Chondrocyte (in vitro differentiated cells): ENCODE measurements around the gene PNMA5. TPM values are rescaled to one million over a fixed set of nuclear protein-coding genes. Genes with fewer than 3 reads are reported as not detected.
"Not testable (repeated sequence)": the region's sequence is repeated elsewhere in the genome, so short reads cannot be mapped to it uniquely, and the experiment has no call there.

Experiments
- DNase-seq: peaks from one replicate; pipeline ENCODE4 v3.0.0; 2021; ENCODE audit warnings: mixed read lengths, low spot score
- H3K27ac Mint-ChIP-seq: one replicate; pipeline ENCODE4 v1.8.0; 2021; ENCODE audit warnings: mild to moderate bottlenecking, moderate library complexity, mixed read lengths; ENCODE audit not compliant: unreplicated experiment
- H3K27me3 Mint-ChIP-seq: 2 replicates; pipeline ENCODE4 v1.8.0; 2021; ENCODE audit warnings: low read depth, mixed read lengths
- H3K36me3 Mint-ChIP-seq: 2 replicates; pipeline ENCODE4 v1.8.0; 2021; ENCODE audit warnings: low read depth, mixed read lengths
- H3K4me1 Mint-ChIP-seq: 2 replicates; pipeline ENCODE4 v1.8.0; 2021; ENCODE audit warnings: low read depth, mild to moderate bottlenecking, mixed read lengths
- H3K4me3 Mint-ChIP-seq: one replicate; pipeline ENCODE4 v1.8.0; 2021; ENCODE audit warnings: mild to moderate bottlenecking, moderate library complexity, mixed read lengths; ENCODE audit not compliant: unreplicated experiment
- H3K9me3 Mint-ChIP-seq: 2 replicates; pipeline ENCODE4 v1.8.0; 2021; ENCODE audit warnings: low read depth, mixed read lengths
- total RNA-seq: library from RNA; stranded (reverse); gene quantifications from 3 replicates; pipeline ENCODE4 v1.2.1, GENCODE V29; 2021
- TF ChIP-seq, protein P1 (sequence below): fragments of 200-600 bp; sonication (generic); IDR thresholded peaks from 2 replicates; pipeline ENCODE4 v1.5.0; 2021; ENCODE audit warnings: antibody characterized with exemption, mild to moderate bottlenecking, moderate library complexity

PNMA5 gene
- total RNA-seq, 1 donor from 2014 or later = not detected

DNA sequence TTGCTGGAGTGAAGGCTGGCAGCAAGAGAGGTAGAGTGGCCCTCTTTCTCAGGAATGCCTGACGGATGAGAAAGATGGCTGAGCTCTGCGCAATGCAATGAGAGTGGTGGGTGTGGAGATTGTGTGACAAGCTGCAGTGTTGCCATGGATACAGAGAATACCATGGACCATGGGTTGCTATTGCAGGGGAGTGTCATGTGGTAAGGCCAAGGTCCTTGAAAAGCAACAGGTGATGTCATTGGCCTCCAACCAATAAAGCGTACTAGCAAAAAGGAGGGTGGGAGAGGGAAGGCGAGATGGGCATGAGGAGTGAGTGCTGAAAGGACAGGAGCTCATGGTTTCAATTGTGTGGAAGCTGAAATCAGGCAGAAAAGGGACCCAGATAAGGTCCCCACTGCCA lies 1.8 kb downstream of the PNMA5 start:
- H3K9me3 Mint-ChIP-seq = peaks cover 3% of the 10 kb centered on the region
- no peaks in the 10 kb centered on the region for H3K36me3 Mint-ChIP-seq
- TF ChIP-seq, protein P1, sequence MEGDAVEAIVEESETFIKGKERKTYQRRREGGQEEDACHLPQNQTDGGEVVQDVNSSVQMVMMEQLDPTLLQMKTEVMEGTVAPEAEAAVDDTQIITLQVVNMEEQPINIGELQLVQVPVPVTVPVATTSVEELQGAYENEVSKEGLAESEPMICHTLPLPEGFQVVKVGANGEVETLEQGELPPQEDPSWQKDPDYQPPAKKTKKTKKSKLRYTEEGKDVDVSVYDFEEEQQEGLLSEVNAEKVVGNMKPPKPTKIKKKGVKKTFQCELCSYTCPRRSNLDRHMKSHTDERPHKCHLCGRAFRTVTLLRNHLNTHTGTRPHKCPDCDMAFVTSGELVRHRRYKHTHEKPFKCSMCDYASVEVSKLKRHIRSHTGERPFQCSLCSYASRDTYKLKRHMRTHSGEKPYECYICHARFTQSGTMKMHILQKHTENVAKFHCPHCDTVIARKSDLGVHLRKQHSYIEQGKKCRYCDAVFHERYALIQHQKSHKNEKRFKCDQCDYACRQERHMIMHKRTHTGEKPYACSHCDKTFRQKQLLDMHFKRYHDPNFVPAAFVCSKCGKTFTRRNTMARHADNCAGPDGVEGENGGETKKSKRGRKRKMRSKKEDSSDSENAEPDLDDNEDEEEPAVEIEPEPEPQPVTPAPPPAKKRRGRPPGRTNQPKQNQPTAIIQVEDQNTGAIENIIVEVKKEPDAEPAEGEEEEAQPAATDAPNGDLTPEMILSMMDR = no peak
- DNase-seq = no peak
- no peaks in the 10 kb centered on the region for H3K27me3 Mint-ChIP-seq
- no peaks in the 10 kb centered on the region for H3K4me1 Mint-ChIP-seq
- no peak overlapping the region for H3K27ac Mint-ChIP-seq
- no peak overlapping the region for H3K4me3 Mint-ChIP-seq

DNA sequence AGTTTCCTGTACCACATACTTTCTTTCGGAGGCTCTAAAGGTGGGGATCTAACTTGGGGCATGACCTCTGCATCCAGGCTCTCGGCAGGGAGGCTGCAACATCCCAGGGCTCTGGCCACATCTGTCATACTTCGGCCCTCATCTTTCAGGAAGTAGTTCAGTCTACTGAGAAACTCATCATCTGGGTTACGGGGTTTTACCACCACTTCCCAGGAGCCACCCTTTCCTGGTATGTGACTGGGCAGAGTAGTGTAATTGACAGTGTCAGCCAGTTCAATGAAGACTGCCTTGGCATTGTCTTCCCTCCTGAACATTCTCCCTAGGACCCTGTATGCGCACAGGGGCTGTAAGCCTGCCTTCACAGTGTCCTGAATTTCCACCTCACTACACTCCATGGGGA lies 2.8 kb downstream of the PNMA5 start:
- no peaks in the 10 kb centered on the region for H3K27me3 Mint-ChIP-seq
- H3K27ac Mint-ChIP-seq = no peak overlapping the region
- DNase-seq = no peak
- no peaks in the 10 kb centered on the region for H3K36me3 Mint-ChIP-seq
- H3K9me3 Mint-ChIP-seq = peaks cover 3% of the 10 kb centered on the region
- no peak overlapping the region for H3K4me3 Mint-ChIP-seq
- TF ChIP-seq, protein P1 = no peak
- H3K4me1 Mint-ChIP-seq = no peaks in the 10 kb centered on the region

DNA sequence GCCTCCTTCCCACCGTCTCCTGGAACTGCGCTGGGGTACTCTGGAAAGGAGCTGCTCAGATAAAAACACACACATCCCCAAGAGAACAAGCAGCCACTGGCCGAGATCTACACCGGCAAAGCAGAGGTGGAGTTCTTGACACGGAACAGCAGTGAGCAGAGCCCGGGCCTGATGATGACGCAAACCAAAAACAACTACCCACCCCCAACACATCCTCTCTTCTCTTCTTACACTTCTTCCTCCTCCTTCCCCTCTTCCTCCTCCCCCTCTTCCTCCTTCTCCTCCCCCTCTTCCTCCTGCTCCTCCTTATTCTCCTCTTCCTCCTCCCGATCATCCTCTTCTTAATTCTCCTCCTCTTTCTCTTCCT lies 4.6 kb downstream of the PNMA5 start:
- TF ChIP-seq, protein P1 = no peak
- DNase-seq = no peak

DNA sequence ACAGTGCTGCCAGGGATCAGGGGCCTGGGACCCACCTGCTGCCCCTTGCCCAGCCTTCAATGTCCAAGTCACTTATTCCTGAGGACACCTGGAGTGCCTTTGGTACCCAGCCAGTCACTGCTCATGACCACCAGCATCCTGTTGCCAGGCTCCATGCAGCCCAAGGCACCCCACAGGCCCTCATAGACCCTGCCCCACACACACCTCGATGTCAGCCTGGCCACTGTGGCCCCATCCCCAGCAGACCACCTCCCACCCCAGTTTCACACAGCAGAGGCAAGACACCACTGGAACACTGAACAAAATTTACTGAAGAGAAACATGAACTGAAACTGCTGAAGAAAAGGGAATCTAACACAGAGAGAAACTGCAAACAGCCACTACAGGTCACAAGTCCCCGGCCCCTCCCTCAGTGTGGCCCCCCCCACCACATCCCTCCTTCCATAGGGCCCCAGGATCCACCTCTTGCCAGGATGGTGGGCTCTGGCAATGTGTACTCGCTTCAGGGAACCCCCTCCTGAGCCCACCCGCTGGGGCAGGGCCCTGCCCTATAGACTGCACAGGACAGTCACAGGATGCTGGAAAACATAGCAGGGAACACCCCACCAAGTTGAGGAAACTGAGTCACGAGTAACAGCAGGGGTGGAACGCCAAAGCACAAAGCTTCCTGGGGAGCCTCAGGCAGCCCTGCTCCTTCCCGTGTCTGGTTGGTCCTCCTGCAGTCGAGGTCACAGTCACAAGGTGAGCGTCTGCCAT lies 5.2 kb downstream of the PNMA5 start:
- Mint-ChIP-seq H3K9me3 (peaks cover 3% of the 10 kb centered on the region), H3K36me3 (no peaks in the 10 kb centered on the region), H3K27ac (no peak overlapping the region), H3K4me1 (no peaks in the 10 kb centered on the region), H3K4me3 (no peak overlapping the region), H3K27me3 (no peaks in the 10 kb centered on the region)
- TF ChIP-seq, protein P1 = no peak
- DNase-seq = no peak

More for the DNA sequence above, 4.6 kb downstream of the PNMA5 start:
- no peaks in the 10 kb centered on the region for H3K36me3 Mint-ChIP-seq
- H3K27ac Mint-ChIP-seq = no peak overlapping the region
- no peak overlapping the region for H3K4me3 Mint-ChIP-seq
- H3K9me3 Mint-ChIP-seq = peaks cover 3% of the 10 kb centered on the region
- H3K4me1 Mint-ChIP-seq = no peaks in the 10 kb centered on the region
- H3K27me3 Mint-ChIP-seq = no peaks in the 10 kb centered on the region

DNA sequence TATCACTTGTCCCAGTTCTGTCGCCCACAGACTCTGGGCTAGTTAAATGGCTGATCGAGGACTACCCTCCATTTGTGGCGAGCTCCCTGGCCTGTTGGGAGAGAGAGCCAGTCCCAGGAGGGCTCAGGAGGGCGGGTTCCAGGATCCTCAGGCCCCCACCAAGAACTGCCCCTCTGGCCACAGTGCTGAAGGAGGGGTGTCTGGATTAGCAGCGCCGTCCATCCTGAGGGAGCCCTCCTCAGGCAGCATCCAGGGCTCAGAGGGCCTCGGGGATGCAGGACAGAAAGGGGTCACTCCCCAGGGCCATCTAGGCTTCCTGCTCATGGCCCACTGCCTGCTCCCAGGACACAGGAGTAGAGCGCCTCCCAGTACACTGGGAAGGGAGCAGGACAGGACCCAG lies 6.1 kb downstream of the PNMA5 start:
- TF ChIP-seq, protein P1 = no peak
- H3K9me3 Mint-ChIP-seq = peaks cover 3% of the 10 kb centered on the region
- DNase-seq = no peak
- H3K4me3 Mint-ChIP-seq = no peak overlapping the region
- no peak overlapping the region for H3K27ac Mint-ChIP-seq
- H3K4me1 Mint-ChIP-seq = no peaks in the 10 kb centered on the region
- H3K36me3 Mint-ChIP-seq = no peaks in the 10 kb centered on the region
- H3K27me3 Mint-ChIP-seq = no peaks in the 10 kb centered on the region

DNA sequence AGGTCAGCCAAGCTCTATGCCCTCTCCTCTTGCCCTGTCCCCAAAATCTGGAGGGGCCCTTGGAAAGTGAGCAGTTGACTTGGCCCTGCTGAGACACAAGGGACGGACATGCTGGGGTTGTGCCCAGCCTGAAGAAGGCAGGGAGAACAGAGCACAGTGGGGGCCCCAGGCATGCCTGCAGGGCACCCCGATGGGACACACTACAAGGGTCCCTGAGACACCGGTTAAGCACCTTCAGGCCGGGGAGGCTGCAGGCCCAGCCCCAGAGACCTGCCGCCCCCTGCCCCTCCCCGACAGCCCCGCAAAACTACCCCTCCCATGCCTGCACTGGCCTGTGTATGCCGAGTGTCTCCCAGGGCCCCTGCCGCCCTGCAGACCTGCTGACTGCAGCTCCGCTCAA lies 6.8 kb downstream of the PNMA5 start:
- not testable (repeated sequence) for H3K27me3 Mint-ChIP-seq, H3K36me3 Mint-ChIP-seq, H3K4me3 Mint-ChIP-seq, H3K4me1 Mint-ChIP-seq, DNase-seq, H3K9me3 Mint-ChIP-seq, H3K27ac Mint-ChIP-seq

DNA sequence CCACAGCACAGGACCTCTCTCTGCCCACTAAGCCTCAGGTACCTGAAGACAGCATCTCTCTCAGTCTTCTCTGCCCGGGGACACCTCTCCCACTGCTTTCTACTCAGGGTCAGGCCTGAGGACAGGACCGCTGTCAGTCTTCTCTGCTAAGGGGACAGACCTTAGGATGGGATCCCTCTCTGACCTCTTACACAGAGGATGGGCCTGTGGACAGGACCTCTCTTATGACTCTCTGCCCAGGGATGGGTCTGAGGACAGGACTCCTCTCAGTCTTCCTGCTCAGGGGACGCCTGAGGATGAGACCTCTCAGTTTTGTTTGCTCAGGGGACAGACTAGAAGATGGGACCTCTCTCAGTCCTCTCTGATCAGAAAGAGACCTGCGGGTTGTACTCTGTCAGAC lies 8.5 kb downstream of the PNMA5 start:
- H3K36me3 Mint-ChIP-seq, H3K4me1 Mint-ChIP-seq, H3K9me3 Mint-ChIP-seq, DNase-seq, H3K27ac Mint-ChIP-seq, H3K4me3 Mint-ChIP-seq, H3K27me3 Mint-ChIP-seq: not testable (repeated sequence)
